HG03103 (cell line): Measurements from ENCODE around the gene NXPH3.

Experiments
- ATAC-seq: cut with Tn5 transposase; IDR thresholded peaks from one replicate; pipeline ENCODE4 v1.9.1; 2021; ENCODE audit warnings: low read depth; ENCODE audit not compliant: unreplicated experiment

Gene NXPH3

GRCh38 chr17:49588726-49589576 lies 13.3 kb downstream of the NXPH3 start:
- ATAC-seq, result no peak

GRCh38 chr17:49589577-49589927 lies 13.9 kb downstream of the NXPH3 start:
- no peak for ATAC-seq

- no peak for ATAC-seq
Measured at GRCh38 chr17:49590874-49591273, 15.2 kb downstream of the NXPH3 start.

- ATAC-seq, result no peak
Measured at GRCh38 chr17:49592263-49592662, 16.6 kb downstream of the NXPH3 start.

GRCh38 chr17:49595328-49595727 lies 19.7 kb downstream of the NXPH3 start:
- ATAC-seq, result no peak

- no peak for ATAC-seq
Measured at GRCh38 chr17:49595980-49596379, 20.3 kb downstream of the NXPH3 start.

GRCh38 chr17:49596613-49597244 lies 21.1 kb downstream of the NXPH3 start:
- no peak for ATAC-seq

GRCh38 chr17:49597436-49597835 lies 21.8 kb downstream of the NXPH3 start:
- ATAC-seq, result no peak

- ATAC-seq, result no peak
Measured at GRCh38 chr17:49597928-49598655, 22.4 kb downstream of the NXPH3 start.

- ATAC-seq, result no peak
Measured at GRCh38 chr17:49598918-49599317, 23.2 kb downstream of the NXPH3 start.

- no peak for ATAC-seq
Measured at GRCh38 chr17:49600949-49601348, 25.3 kb downstream of the NXPH3 start.

GRCh38 chr17:49602783-49603182 lies 27.1 kb downstream of the NXPH3 start:
- no peak for ATAC-seq

- no peak for ATAC-seq
Measured at GRCh38 chr17:49603238-49603637, 27.6 kb downstream of the NXPH3 start.

- no peak for ATAC-seq
Measured at GRCh38 chr17:49603720-49604119, 28.0 kb downstream of the NXPH3 start.

GRCh38 chr17:49604314-49604869 lies 28.7 kb downstream of the NXPH3 start:
- no peak for ATAC-seq

- no peak for ATAC-seq
Measured at GRCh38 chr17:49610883-49611584, 35.4 kb downstream of the NXPH3 start.

- ATAC-seq, result no peak
Measured at GRCh38 chr17:49612726-49613125, 37.1 kb downstream of the NXPH3 start.

- no peak for ATAC-seq
Measured at GRCh38 chr17:49613182-49613800, 37.6 kb downstream of the NXPH3 start.

GRCh38 chr17:49616086-49616485 lies 40.4 kb downstream of the NXPH3 start:
- ATAC-seq, result no peak

- ATAC-seq, result no peak
Measured at GRCh38 chr17:49616601-49617131, 41.0 kb downstream of the NXPH3 start.
